H1 (cell line): ENCODE measurements around the gene PLCB4. TPM values are rescaled to one million over a fixed set of nuclear protein-coding genes. Genes with fewer than 3 reads are reported as not detected.

Experiments used
- EGR1 ChIP-seq: IDR thresholded peaks from 2 replicates; pipeline ENCODE4 v1.6.1; 2011; ENCODE audit warnings: low read depth, low read length, borderline replicate concordance
- EP300 ChIP-seq, 2 experiments: IDR thresholded peaks; 1 replicate in 1 of 2; 2 replicates in 1 of 2; pipeline ENCODE4 v1.6.1; 2011 to 2012; ENCODE audit warnings: low read depth in 2 of 2, low read length in 2 of 2, mild to moderate bottlenecking in 2 of 2, borderline replicate concordance in 1 of 2, inconsistent platforms in 1 of 2, moderate library complexity in 1 of 2
- SAP30 ChIP-seq: fragments of 300-600 bp; sonication (generic); IDR thresholded peaks from 2 replicates; pipeline ENCODE4 v1.7.1; 2012; ENCODE audit warnings: low read length, moderate library complexity, mild to moderate bottlenecking, inconsistent platforms; ENCODE audit not compliant: insufficient read depth, insufficient replicate concordance
- polyA plus RNA-seq, 7 experiments: library from polyadenylated mRNA; depleted of rRNA in 3 of 7; stranded (reverse) in 5 of 7; unstranded in 2 of 7; fragments of >200 nt in 5 of 7; fragments of 200-250 nt in 2 of 7; gene quantifications; 1 replicate in 5 of 7; 2 replicates in 1 of 7; 4 replicates in 1 of 7; pipeline versions ENCODE4 v1.2.1 to v1.2.3, GENCODE V29; 2011 to 2013; ENCODE audit warnings: missing spikeins in 2 of 7, mixed read lengths in 2 of 7
- total RNA-seq: library from RNA; stranded (reverse); fragmentation: NEBNext Ultra II Directional; extraction: Animal tissue kit (Norgen Biotek cat#: 25700); gene quantifications from 2 replicates; pipeline ENCODE4 v1.2.1, GENCODE V29; 2021

PLCB4 gene
- total and polyA plus RNA-seq, 2 of the 8 experiments (the other 6 are each of a cell fraction or from before 2014, with no cell fraction given) = 3.2 to 14.1 TPM

- TF ChIP-seq EP300 (IDR thresholded peaks at IDR 0.05; ENCODE audit: borderline replicate concordance in 1 of 2, low read depth in 2 of 2, low read length in 2 of 2) (no peak), EGR1 (no peak), SAP30 (no peak)
Observed at GRCh38 chr20:9022376-9022775, 46.5 kb upstream of the PLCB4 start (continued).
